GM12892 (cell line): Measurements from ENCODE around the gene LCNL1.

Experiments
- POLR2A ChIP-seq: IDR thresholded peaks from 2 replicates; pipeline ENCODE4 v1.6.1; 2011; ENCODE audit warnings: low read depth, low read length, control low read depth
- POLR2AphosphoS5 ChIP-seq: IDR thresholded peaks from 2 replicates; pipeline ENCODE4 v1.6.1; 2011; ENCODE audit warnings: low read depth, low read length, control low read depth
- TAF1 ChIP-seq: IDR thresholded peaks from 2 replicates; pipeline ENCODE4 v1.6.1; 2011; ENCODE audit warnings: low read depth, mild to moderate bottlenecking, control low read depth, low read length, borderline replicate concordance

- TF ChIP-seq POLR2A, result no peak
- no peak for TF ChIP-seq TAF1
- no peak for TF ChIP-seq POLR2AphosphoS5
These were observed 27.4 kb upstream of the LCNL1 start for GRCh38 chr9:136955202-136955942.
